Mononuclear cell (primary cell): ENCODE results near the gene TMEM229A. TPM values are rescaled to one million over a fixed set of nuclear protein-coding genes. Genes with fewer than 3 reads are reported as not detected.
"Not testable (repeated sequence)": the region's sequence is repeated elsewhere in the genome, so short reads cannot be mapped to it uniquely, and the experiment has no call there.

Experiments
- H3K27me3 ChIP-seq: 2 replicates; pipeline ENCODE4 v1.6.0; 2011; ENCODE audit warnings: low read length, control low read depth; ENCODE audit not compliant: insufficient read depth
- H3K4me1 ChIP-seq: 2 replicates; pipeline ENCODE4 v1.5.1; 2011; ENCODE audit warnings: mild to moderate bottlenecking, low read length, control low read depth; ENCODE audit not compliant: insufficient read depth
- H3K4me3 ChIP-seq: 2 replicates; pipeline ENCODE4 v1.5.1; 2011; ENCODE audit warnings: mild to moderate bottlenecking, low read length, moderate library complexity
- H3K9me3 ChIP-seq: 2 replicates; pipeline ENCODE4 v1.5.1; 2011; ENCODE audit warnings: low read depth, mild to moderate bottlenecking, control low read depth, low read length
- total RNA-seq: library from RNA; depleted of rRNA; stranded (reverse); fragments of >200 nt; gene quantifications from one replicate; pipeline ENCODE4 v1.2.3, GENCODE V29; 2012

The TMEM229A gene
- total RNA-seq, 1 donor = not detected

GRCh38 chr7:124013306-124013705, 19.6 kb downstream of the TMEM229A start:
- no peaks in the 10 kb centered on the region for H3K4me1 ChIP-seq
- H3K27me3 ChIP-seq = no peaks in the 10 kb centered on the region
- no peak overlapping the region for H3K4me3 ChIP-seq
- H3K9me3 ChIP-seq = no peaks in the 10 kb centered on the region

DNA sequence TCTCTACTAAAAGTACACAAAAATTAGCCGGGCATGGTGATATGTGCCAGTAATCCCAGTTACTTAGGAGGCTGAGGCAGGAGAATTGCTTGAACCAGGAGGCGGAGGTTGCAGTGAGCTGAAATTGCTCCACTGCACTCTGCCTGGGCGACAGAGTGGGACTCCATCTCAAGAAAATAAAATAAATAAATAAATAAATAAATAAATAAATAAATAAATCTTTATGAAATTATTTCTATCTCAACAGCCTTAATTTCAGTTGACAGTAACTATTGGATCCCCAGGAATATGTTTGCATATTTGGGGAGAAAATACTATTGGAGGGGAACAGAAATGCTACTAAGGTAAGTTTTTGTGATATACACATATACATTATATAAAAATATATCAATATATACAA, 20.0 kb downstream of the TMEM229A start:
- H3K4me1 ChIP-seq = no peaks in the 10 kb centered on the region
- H3K27me3 ChIP-seq = no peaks in the 10 kb centered on the region
- no peaks in the 10 kb centered on the region for H3K9me3 ChIP-seq
- no peak overlapping the region for H3K4me3 ChIP-seq

DNA sequence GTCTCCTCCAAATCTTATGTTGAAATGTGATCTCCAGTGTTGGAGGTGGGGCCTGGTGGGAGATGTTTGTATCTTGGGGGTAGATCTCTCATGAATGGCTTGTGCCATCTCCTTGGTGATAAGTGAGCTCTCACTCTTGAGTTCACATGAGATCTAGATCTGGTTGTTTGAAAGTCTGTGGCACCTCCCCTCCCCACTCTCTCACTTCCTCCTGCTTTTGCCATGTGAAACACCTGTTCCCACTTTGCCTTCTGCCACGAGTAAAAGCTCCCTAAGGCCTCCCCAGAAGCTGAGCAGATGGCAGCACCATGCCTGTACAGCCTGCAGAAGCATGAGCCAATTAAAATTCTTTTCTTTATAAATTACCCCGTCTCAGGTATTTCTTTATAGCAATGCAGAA, 23.5 kb downstream of the TMEM229A start:
- no peak overlapping the region for H3K4me3 ChIP-seq
- no peaks in the 10 kb centered on the region for H3K4me1 ChIP-seq
- no peaks in the 10 kb centered on the region for H3K9me3 ChIP-seq
- H3K27me3 ChIP-seq = no peaks in the 10 kb centered on the region

DNA sequence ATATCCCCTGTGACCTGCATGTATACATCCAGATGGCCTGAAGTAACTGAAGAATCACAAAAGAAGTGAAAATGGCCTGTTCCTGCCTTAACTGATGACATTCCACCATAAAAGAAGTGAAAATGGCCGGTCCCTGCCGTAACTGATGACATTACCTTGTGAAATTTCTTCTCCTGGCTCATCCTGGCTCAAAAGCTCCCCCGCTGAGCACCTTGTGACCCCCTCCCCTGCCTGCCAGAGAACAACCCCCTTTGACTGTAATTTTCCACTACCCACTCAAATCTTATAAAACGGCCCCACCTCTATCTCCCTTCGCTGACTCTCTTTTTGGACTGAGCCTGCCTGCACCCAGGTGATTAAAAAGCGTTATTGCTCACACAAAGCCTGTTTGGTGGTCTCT, 24.6 kb downstream of the TMEM229A start:
- H3K9me3 ChIP-seq, H3K4me1 ChIP-seq, H3K4me3 ChIP-seq, H3K27me3 ChIP-seq: not testable (repeated sequence)

GRCh38 chr7:123999703-124000102, 33.2 kb downstream of the TMEM229A start:
- no peak overlapping the region for H3K4me3 ChIP-seq
- no peaks in the 10 kb centered on the region for H3K27me3 ChIP-seq
- H3K4me1 ChIP-seq = no peaks in the 10 kb centered on the region

DNA sequence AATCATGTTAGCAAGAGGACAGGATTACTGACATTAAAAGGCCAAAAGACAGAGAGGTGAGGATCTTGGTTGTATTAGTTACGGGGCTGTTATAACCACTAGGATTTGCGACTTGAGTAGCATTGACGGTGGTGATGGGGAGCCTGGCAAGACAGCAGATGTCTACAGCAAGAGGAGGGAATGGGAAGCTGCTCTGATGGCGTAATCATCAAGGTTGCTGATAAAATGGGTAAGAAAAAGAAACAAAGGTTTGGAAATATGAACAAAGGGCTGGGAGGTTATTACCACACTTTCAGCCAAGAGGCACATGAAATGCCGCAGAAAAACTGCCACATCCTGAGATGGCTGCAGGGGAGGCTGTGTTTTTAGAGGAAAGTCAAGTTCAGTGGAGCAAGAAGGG, 33.9 kb downstream of the TMEM229A start:
- no peaks in the 10 kb centered on the region for H3K27me3 ChIP-seq
- no peaks in the 10 kb centered on the region for H3K9me3 ChIP-seq
- H3K4me1 ChIP-seq = no peaks in the 10 kb centered on the region
- H3K4me3 ChIP-seq = no peak overlapping the region

More at GRCh38 chr7:123999703-124000102, 33.2 kb downstream of the TMEM229A start:
- H3K9me3 ChIP-seq = no peaks in the 10 kb centered on the region

- no peaks in the 10 kb centered on the region for H3K27me3 ChIP-seq
- H3K4me3 ChIP-seq = no peak overlapping the region
- H3K9me3 ChIP-seq = no peaks in the 10 kb centered on the region
- no peaks in the 10 kb centered on the region for H3K4me1 ChIP-seq
Measured at GRCh38 chr7:123996327-123996625, 36.6 kb downstream of the TMEM229A start.

DNA sequence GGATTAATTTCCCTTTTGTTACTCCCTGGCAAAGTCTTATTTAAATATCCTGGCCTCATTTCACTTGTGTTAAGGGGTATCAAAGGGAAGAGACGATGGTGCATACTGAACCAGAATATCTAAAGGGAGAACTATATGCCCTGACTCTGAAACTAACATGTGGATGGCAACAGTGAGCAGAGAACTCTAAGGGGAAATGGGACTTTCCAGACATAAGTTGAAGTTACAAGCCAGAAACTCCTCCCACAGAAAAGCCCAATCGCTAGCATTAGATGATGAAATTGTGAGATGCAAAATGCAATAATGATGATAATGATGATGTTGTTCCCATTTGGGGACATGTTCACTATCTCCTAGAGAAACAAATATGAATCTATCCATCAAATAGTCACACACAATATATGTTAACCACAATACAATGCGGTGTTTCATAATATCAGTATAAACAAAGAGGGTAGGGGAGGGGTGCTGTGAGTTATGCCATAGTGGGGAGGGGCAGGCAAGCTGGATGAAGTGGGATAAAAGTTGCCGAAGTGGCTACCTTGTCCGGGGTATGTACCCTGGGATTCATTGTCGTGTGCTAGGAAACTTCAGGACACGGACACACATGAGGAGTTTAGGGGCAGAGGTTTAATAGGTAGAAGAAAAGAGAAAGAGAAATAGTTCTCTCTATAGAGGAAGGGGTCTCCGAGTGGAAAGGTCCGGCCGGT, 37.1 kb downstream of the TMEM229A start:
- no peaks in the 10 kb centered on the region for H3K27me3 ChIP-seq
- H3K9me3 ChIP-seq = no peaks in the 10 kb centered on the region
- no peak overlapping the region for H3K4me3 ChIP-seq
- no peaks in the 10 kb centered on the region for H3K4me1 ChIP-seq

DNA sequence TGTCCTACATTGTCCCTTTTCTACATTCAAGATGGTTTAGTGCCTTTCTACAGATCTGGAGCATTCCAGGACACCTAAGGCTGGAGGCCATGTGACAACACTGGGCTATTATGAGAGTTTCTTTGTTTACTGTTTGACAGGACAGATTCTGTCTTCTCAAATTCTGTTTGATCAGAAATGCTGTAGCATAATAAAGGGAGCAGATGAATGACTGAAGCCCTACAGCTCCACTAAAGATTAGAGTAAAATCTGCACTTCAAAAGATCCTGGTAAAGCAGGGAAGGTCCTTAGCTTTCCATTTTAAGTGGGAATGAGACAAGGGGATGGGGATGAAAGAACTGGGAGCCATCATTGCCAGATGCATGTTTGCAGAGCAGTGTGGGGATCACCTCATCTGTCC, 38.4 kb downstream of the TMEM229A start:
- Histone ChIP-seq H3K9me3 (no peaks in the 10 kb centered on the region), H3K27me3 (no peaks in the 10 kb centered on the region), H3K4me1 (no peaks in the 10 kb centered on the region), H3K4me3 (no peak overlapping the region)

- no peaks in the 10 kb centered on the region for H3K27me3 ChIP-seq
- no peak overlapping the region for H3K4me3 ChIP-seq
- H3K9me3 ChIP-seq = no peaks in the 10 kb centered on the region
Measured at GRCh38 chr7:123993996-123994395, 38.9 kb downstream of the TMEM229A start.

DNA sequence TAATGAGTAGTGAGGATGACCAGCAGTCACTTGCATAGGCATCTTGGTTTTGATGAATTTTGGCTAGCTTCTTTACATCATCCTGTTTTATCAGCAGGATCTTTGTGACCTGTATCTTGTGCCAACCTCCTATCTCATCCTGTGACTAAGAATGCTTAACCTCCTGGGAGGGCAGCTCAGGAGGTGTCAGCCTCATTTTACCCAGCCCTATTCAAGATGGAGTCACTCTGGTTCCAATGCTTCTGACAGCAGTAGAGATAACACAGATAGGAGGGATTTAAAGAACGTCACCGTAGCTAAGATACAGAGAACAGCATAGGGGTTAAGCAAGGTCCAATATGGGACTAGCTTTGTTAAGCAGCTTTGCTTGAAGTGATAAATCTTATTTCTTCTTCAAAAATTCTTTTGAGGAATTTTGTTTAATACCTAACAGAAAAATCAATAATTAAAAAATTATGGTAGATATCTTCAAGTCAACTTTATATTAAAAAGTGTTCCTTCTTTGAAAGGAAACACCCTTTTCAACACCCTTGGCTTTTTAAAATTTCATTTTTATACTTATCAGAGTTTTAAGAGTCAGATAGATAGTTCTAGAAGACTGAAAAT, 39.9 kb downstream of the TMEM229A start:
- H3K4me1 ChIP-seq = no peaks in the 10 kb centered on the region
- no peaks in the 10 kb centered on the region for H3K27me3 ChIP-seq
- no peak overlapping the region for H3K4me3 ChIP-seq
- H3K9me3 ChIP-seq = no peaks in the 10 kb centered on the region

More at GRCh38 chr7:123993996-123994395, 38.9 kb downstream of the TMEM229A start:
- no peaks in the 10 kb centered on the region for H3K4me1 ChIP-seq

DNA sequence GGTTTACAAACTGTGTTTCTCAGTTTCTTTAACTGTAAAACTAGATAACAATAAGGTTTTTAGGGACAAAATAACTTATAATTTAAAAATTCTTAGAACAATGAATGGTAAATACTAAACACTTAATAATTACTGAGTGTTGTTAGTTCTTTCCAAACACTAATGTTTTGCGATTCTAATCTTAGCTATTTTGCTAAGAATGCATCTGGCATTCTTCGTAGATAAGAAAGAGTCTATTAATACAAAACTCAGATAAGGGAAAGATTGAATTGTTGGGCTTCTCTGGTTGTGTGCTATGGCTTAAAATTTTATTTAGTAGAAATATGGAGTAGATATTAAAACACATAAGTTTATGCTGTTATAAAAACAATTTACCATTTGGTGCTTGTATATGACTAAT, 45.4 kb downstream of the TMEM229A start:
- H3K27me3 ChIP-seq = no peaks in the 10 kb centered on the region
- no peak overlapping the region for H3K4me3 ChIP-seq
- H3K4me1 ChIP-seq = no peaks in the 10 kb centered on the region
- H3K9me3 ChIP-seq = no peaks in the 10 kb centered on the region

Other genes with a start within 250 kb of the TMEM229A start
- gene HYAL4, start 187.9 kb downstream of the TMEM229A start, total RNA-seq = not detected
- not detected for gene SPAM1, start 107.8 kb downstream of the TMEM229A start, total RNA-seq